Mesenchymal stem cell (in vitro differentiated cells and primary cell): ENCODE measurements around the gene HYAL4.

ENCODE experiments used
- DNase-seq: peaks from one replicate; pipeline ENCODE4 v3.0.0-alpha.2; 2013
- H2AFZ ChIP-seq: one replicate; pipeline ENCODE4 v1.6.1; 2013; ENCODE audit warnings: low read depth, mild to moderate bottlenecking, control low read depth, inconsistent platforms, low read length, moderate library complexity
- H2AK5ac ChIP-seq: 2 replicates; pipeline ENCODE4 v1.6.1; 2013; ENCODE audit warnings: low read length, moderate library complexity, mild to moderate bottlenecking, inconsistent platforms; ENCODE audit not compliant: severe bottlenecking
- H2BK120ac ChIP-seq: one replicate; pipeline ENCODE4 v1.6.1; 2013; ENCODE audit warnings: low read depth, mild to moderate bottlenecking, inconsistent platforms, low read length, moderate library complexity
- H2BK12ac ChIP-seq, 2 experiments: one replicate each; pipeline ENCODE4 v1.6.1; 2013; ENCODE audit warnings: inconsistent platforms in 2 of 2, low read length in 2 of 2, mild to moderate bottlenecking in 2 of 2, moderate library complexity in 2 of 2, control low read depth in 1 of 2
- H2BK15ac ChIP-seq: one replicate; pipeline ENCODE4 v1.6.1; 2013; ENCODE audit warnings: mild to moderate bottlenecking, low read depth, inconsistent platforms; ENCODE audit not compliant: poor library complexity, severe bottlenecking
- H2BK5ac ChIP-seq: 2 replicates; pipeline ENCODE4 v1.6.1; 2013; ENCODE audit warnings: low read depth, mild to moderate bottlenecking, low read length, control low read depth, inconsistent platforms; ENCODE audit not compliant: poor library complexity, severe bottlenecking
- H3K14ac ChIP-seq, 2 experiments: one replicate each; pipeline ENCODE4 v1.6.1; 2013; ENCODE audit warnings: inconsistent platforms in 2 of 2, low read length in 2 of 2, control low read depth in 1 of 2, mild to moderate bottlenecking in 1 of 2, moderate library complexity in 1 of 2
- H3K18ac ChIP-seq, 2 experiments: one replicate each; pipeline ENCODE4 v1.6.1; 2013; ENCODE audit warnings: inconsistent platforms in 2 of 2, low read length in 2 of 2, control low read depth in 1 of 2, low read depth in 1 of 2, mild to moderate bottlenecking in 1 of 2
- H3K23ac ChIP-seq, 2 experiments: one replicate each; pipeline ENCODE4 v1.6.1; 2013; ENCODE audit warnings: inconsistent platforms in 2 of 2, low read length in 2 of 2, mild to moderate bottlenecking in 2 of 2, moderate library complexity in 2 of 2, control low read depth in 1 of 2
- H3K27ac ChIP-seq: 2 replicates; pipeline ENCODE4 v1.5.1; 2013; ENCODE audit warnings: mild to moderate bottlenecking, moderate library complexity, low read length, control low read depth, inconsistent platforms; ENCODE audit not compliant: poor library complexity, severe bottlenecking
- H3K27me3 ChIP-seq, 2 experiments: 2 replicates each; pipeline versions ENCODE4 v1.6.1 to v1.7.0; 2013; ENCODE audit warnings: low read length in 2 of 2, mild to moderate bottlenecking in 2 of 2, moderate library complexity in 2 of 2, control low read depth in 1 of 2, inconsistent platforms in 1 of 2; ENCODE audit not compliant: control insufficient read depth in 1 of 2, insufficient read depth in 1 of 2
- H3K36me3 ChIP-seq, 2 experiments: 2 replicates each; pipeline versions ENCODE4 v1.6.1 to v1.7.0; 2013; ENCODE audit warnings: low read length in 2 of 2, control low read depth in 1 of 2, inconsistent platforms in 1 of 2, low read depth in 1 of 2, mild to moderate bottlenecking in 1 of 2; ENCODE audit not compliant: insufficient read depth in 2 of 2, control insufficient read depth in 1 of 2
- H3K4ac ChIP-seq, 2 experiments: one replicate each; pipeline ENCODE4 v1.6.1; 2013; ENCODE audit warnings: inconsistent platforms in 2 of 2, low read length in 2 of 2, mild to moderate bottlenecking in 2 of 2, moderate library complexity in 2 of 2, control low read depth in 1 of 2, low read depth in 1 of 2
- H3K4me1 ChIP-seq: 2 replicates; pipeline ENCODE4 v1.6.1; 2013; ENCODE audit warnings: low read depth, low read length, control low read depth; ENCODE audit not compliant: control insufficient read depth, insufficient read depth
- H3K4me2 ChIP-seq: 2 replicates; pipeline ENCODE4 v1.6.1; 2013; ENCODE audit warnings: low read length, mild to moderate bottlenecking, inconsistent platforms; ENCODE audit not compliant: poor library complexity, severe bottlenecking
- H3K4me3 ChIP-seq, 2 experiments: 2 replicates each; pipeline versions ENCODE4 v1.5.1 to v1.7.0; 2013; ENCODE audit warnings: low read length in 2 of 2, mild to moderate bottlenecking in 2 of 2, control low read depth in 1 of 2, low read depth in 1 of 2; ENCODE audit not compliant: insufficient read depth in 1 of 2
- H3K79me1 ChIP-seq: replicated peaks from 2 replicates; pipeline ENCODE4 v1.6.1; 2013; ENCODE audit warnings: mild to moderate bottlenecking, control low read depth, low read length, inconsistent platforms; ENCODE audit not compliant: poor library complexity, severe bottlenecking
- H3K9ac ChIP-seq: 2 replicates; pipeline ENCODE4 v1.7.0; 2013; ENCODE audit warnings: mild to moderate bottlenecking, low read length, moderate library complexity
- H3K9me3 ChIP-seq: 2 replicates; pipeline ENCODE4 v1.7.0; 2013; ENCODE audit warnings: mild to moderate bottlenecking, low read length; ENCODE audit not compliant: control insufficient read depth
- H4K8ac ChIP-seq: one replicate; pipeline ENCODE4 v1.6.1; 2013; ENCODE audit warnings: inconsistent platforms, mild to moderate bottlenecking, low read length, moderate library complexity
- H4K91ac ChIP-seq: one replicate; pipeline ENCODE4 v1.6.1; 2013; ENCODE audit warnings: mild to moderate bottlenecking, low read length, inconsistent platforms
- WGBS: methylation state at CpG from one replicate; pipeline ENCODE4 v1.1.7; 2013; ENCODE audit warnings: mixed read lengths; 5-methylcytosine and 5-hydroxymethylcytosine counted together

HYAL4 gene

DNA sequence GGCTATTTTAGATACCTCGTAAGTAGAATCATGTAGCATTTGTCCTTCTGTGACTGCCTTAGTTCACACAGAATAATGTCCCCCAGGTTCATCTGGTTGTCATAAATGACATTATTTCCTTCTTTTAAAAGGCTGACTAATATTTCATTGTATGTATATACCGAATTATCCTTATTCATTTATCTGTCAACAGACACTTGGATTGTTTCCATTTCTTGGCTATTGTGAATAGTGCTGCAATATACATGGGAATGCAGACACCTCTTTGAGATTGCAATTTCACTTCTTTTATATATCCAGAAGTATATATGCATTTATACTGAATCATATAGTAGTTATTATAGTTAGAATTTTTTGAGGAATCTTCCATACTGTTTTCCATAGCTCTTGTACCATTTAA lies 24.1 kb upstream of the HYAL4 start:
- no peak for DNase-seq
- no peak overlapping the region for H2BK12ac ChIP-seq
- no peak overlapping the region for H3K4me3 ChIP-seq
- no peaks in the 10 kb centered on the region for H3K4me1 ChIP-seq
- H3K79me1 ChIP-seq = no peaks in the 10 kb centered on the region
- no peaks in the 10 kb centered on the region for H3K9me3 ChIP-seq
- H3K18ac ChIP-seq = no peak overlapping the region
- no peaks in the 10 kb centered on the region for H3K27me3 ChIP-seq
- no peak overlapping the region for H2BK120ac ChIP-seq
- H3K23ac ChIP-seq = no peak overlapping the region
- H2AK5ac ChIP-seq = no peak overlapping the region
- H3K36me3 ChIP-seq = no peaks in the 10 kb centered on the region
- no peak overlapping the region for H2BK5ac ChIP-seq
- no peak overlapping the region for H3K27ac ChIP-seq
- H2BK15ac ChIP-seq = no peak overlapping the region
- no peak overlapping the region for H3K14ac ChIP-seq
- no peak overlapping the region for H3K9ac ChIP-seq
- no peak overlapping the region for H2AFZ ChIP-seq
- no peak overlapping the region for H3K4me2 ChIP-seq
- 100% methylated on average over 1 of the region's 2 CpGs for WGBS
- H4K91ac ChIP-seq = no peak overlapping the region
- H3K4ac ChIP-seq = no peak overlapping the region
- no peak overlapping the region for H4K8ac ChIP-seq

GRCh38 chr7:123821320-123821719 lies 23.6 kb upstream of the HYAL4 start:
- H2AFZ ChIP-seq = no peak overlapping the region
- H3K4me3 ChIP-seq = no peak overlapping the region
- no peak overlapping the region for H2BK5ac ChIP-seq
- H4K91ac ChIP-seq = no peak overlapping the region
- WGBS = no CpG with 5 or more reads among the region's 1 CpG
- H3K4me1 ChIP-seq = no peaks in the 10 kb centered on the region
- no peaks in the 10 kb centered on the region for H3K9me3 ChIP-seq
- no peak overlapping the region for H2BK15ac ChIP-seq
- no peak overlapping the region for H3K4ac ChIP-seq
- H3K14ac ChIP-seq = no peak overlapping the region
- H3K23ac ChIP-seq = no peak overlapping the region
- H3K79me1 ChIP-seq = no peaks in the 10 kb centered on the region
- H3K36me3 ChIP-seq = no peaks in the 10 kb centered on the region
- no peak overlapping the region for H3K18ac ChIP-seq
- H3K4me2 ChIP-seq = no peak overlapping the region
- DNase-seq = no peak
- no peak overlapping the region for H2BK120ac ChIP-seq
- H2BK12ac ChIP-seq = no peak overlapping the region
- H3K9ac ChIP-seq = no peak overlapping the region
- no peak overlapping the region for H2AK5ac ChIP-seq
- H4K8ac ChIP-seq = no peak overlapping the region
- no peaks in the 10 kb centered on the region for H3K27me3 ChIP-seq
- no peak overlapping the region for H3K27ac ChIP-seq

- H2BK5ac ChIP-seq = no peak overlapping the region
- H4K8ac ChIP-seq = no peak overlapping the region
- no peak overlapping the region for H3K4me2 ChIP-seq
- H2BK12ac ChIP-seq = no peak overlapping the region
- no peak overlapping the region for H2BK120ac ChIP-seq
- no peak overlapping the region for H3K27ac ChIP-seq
- H3K79me1 ChIP-seq = no peaks in the 10 kb centered on the region
- H4K91ac ChIP-seq = no peak overlapping the region
- H2BK15ac ChIP-seq = no peak overlapping the region
- no peaks in the 10 kb centered on the region for H3K27me3 ChIP-seq
- no peaks in the 10 kb centered on the region for H3K36me3 ChIP-seq
- H3K18ac ChIP-seq = no peak overlapping the region
- no peaks in the 10 kb centered on the region for H3K4me1 ChIP-seq
- no peaks in the 10 kb centered on the region for H3K9me3 ChIP-seq
- no peak overlapping the region for H2AK5ac ChIP-seq
- H3K4ac ChIP-seq = no peak overlapping the region
- no peak for DNase-seq
- WGBS = 94% methylated on average over 3 of the region's 3 CpGs
- no peak overlapping the region for H3K4me3 ChIP-seq
- no peak overlapping the region for H3K23ac ChIP-seq
- H3K14ac ChIP-seq = no peak overlapping the region
- H3K9ac ChIP-seq = no peak overlapping the region
- H2AFZ ChIP-seq = no peak overlapping the region
Observed at GRCh38 chr7:123823898-123824753, 20.8 kb upstream of the HYAL4 start.

DNA sequence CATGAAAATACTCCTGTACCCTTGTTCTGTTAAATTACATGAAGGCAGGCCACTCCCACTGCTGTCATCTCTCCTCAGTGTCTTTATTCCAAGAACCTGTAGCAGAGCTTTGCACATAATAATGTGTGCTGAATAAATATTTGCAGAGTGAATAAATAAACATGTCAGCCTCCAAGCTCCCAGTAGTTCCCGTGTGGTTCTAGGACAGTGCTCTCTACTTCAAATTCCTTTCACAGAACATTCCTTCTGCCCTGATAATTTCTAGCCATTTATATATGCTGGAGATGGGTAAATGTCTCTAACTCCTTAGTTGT lies 20.3 kb upstream of the HYAL4 start:
- no peaks in the 10 kb centered on the region for H3K9me3 ChIP-seq
- no peak overlapping the region for H3K4me3 ChIP-seq
- no peak overlapping the region for H2BK12ac ChIP-seq
- no peaks in the 10 kb centered on the region for H3K36me3 ChIP-seq
- no peaks in the 10 kb centered on the region for H3K27me3 ChIP-seq
- no peak overlapping the region for H2AFZ ChIP-seq
- no peak overlapping the region for H3K18ac ChIP-seq
- H3K4ac ChIP-seq = no peak overlapping the region
- DNase-seq = peak; percentile 1
- no peak overlapping the region for H2BK5ac ChIP-seq
- H4K8ac ChIP-seq = no peak overlapping the region
- no peaks in the 10 kb centered on the region for H3K4me1 ChIP-seq
- H2BK120ac ChIP-seq = no peak overlapping the region
- H3K4me2 ChIP-seq = no peak overlapping the region
- H2BK15ac ChIP-seq = no peak overlapping the region
- no peak overlapping the region for H4K91ac ChIP-seq
- H2AK5ac ChIP-seq = no peak overlapping the region
- H3K9ac ChIP-seq = no peak overlapping the region
- no peak overlapping the region for H3K14ac ChIP-seq
- no peaks in the 10 kb centered on the region for H3K79me1 ChIP-seq
- no peak overlapping the region for H3K27ac ChIP-seq
- WGBS = no CpG with 5 or more reads among the region's 1 CpG
- no peak overlapping the region for H3K23ac ChIP-seq
